DMS 273 (cell line): ENCODE measurements around the gene DMD.

ENCODE experiments used
- DNase-seq: peaks from one replicate; lab custom pipeline; 2025; ENCODE audit not compliant: unreplicated experiment; lab: John Stamatoyannopoulos, UW

DMD gene

GRCh38 chrX:31093639-31093975 lies 2117.7 kb downstream of the DMD start:
- no peak for DNase-seq

- no peak for DNase-seq
Observed at GRCh38 chrX:31092970-31093638, 2118.2 kb downstream of the DMD start.

- no peak for DNase-seq
Observed at GRCh38 chrX:31092476-31092875, 2118.9 kb downstream of the DMD start.

- no peak for DNase-seq
Observed at GRCh38 chrX:31091819-31092218, 2119.5 kb downstream of the DMD start.

- no peak for DNase-seq
Observed at GRCh38 chrX:31074522-31074921, 2136.8 kb downstream of the DMD start.

- DNase-seq: no peak
Observed at GRCh38 chrX:31071725-31072124, 2139.6 kb downstream of the DMD start, which contains the start of gene FTHL17. FTHL17 (minus strand) TSS chrX:31072041; CDS start chrX:31071953, 88 bp downstream.

GRCh38 chrX:31071262-31071661 lies 2140.1 kb downstream of the DMD start:
- no peak for DNase-seq

- DNase-seq: no peak
Observed at GRCh38 chrX:31070057-31070468, 2141.3 kb downstream of the DMD start.
